HCT116 (cell line): Measurements from ENCODE around the gene MN1.

Experiments used
- ATF3 ChIP-seq: IDR thresholded peaks from 2 replicates; pipeline ENCODE4 v1.6.1; 2012
- CBX3 ChIP-seq: IDR thresholded peaks from 2 replicates; pipeline ENCODE4 v1.6.1; 2012; ENCODE audit warnings: low read depth
- CTCF ChIP-seq, 3 experiments: fragments of 200-600 bp in 1 of 3; sonication (generic) in 1 of 3; IDR thresholded peaks in 2 of 3; conservative IDR thresholded peaks in 1 of 3; 2 replicates each; pipeline ENCODE4 v1.5.1; 2012 to 2017; ENCODE audit warnings: low read depth in 2 of 3, low read length in 2 of 3, antibody characterized with exemption in 1 of 3, borderline replicate concordance in 1 of 3, control low read depth in 1 of 3, mild to moderate bottlenecking in 1 of 3, mixed read lengths in 1 of 3, mixed run types in 1 of 3, moderate library complexity in 1 of 3; ENCODE audit not compliant: insufficient read depth in 1 of 3
- EZH2phosphoT487 ChIP-seq: fragments of 200-600 bp; IDR thresholded peaks from 2 replicates; pipeline ENCODE4 v1.6.1; 2018; ENCODE audit warnings: antibody characterized with exemption, borderline replicate concordance
- MAX ChIP-seq: IDR thresholded peaks from 2 replicates; pipeline ENCODE4 v1.6.1; 2012
- POLR2A ChIP-seq: IDR thresholded peaks from 2 replicates; pipeline ENCODE4 v1.7.0; 2011; ENCODE audit warnings: borderline replicate concordance; ENCODE audit not compliant: insufficient read depth, insufficient read length; ENCODE audit errors: extremely low read depth
- POLR2AphosphoS5 ChIP-seq: IDR thresholded peaks from 2 replicates; pipeline ENCODE4 v1.6.1; 2011; ENCODE audit warnings: mild to moderate bottlenecking, low read depth, low read length, moderate library complexity
- SP1 ChIP-seq: IDR thresholded peaks from 2 replicates; pipeline ENCODE4 v1.6.1; 2012; ENCODE audit warnings: low read depth
- TCF7L2 ChIP-seq: IDR thresholded peaks from 2 replicates; pipeline ENCODE4 v1.7.0; 2011; ENCODE audit warnings: borderline replicate concordance, inconsistent platforms; ENCODE audit not compliant: insufficient read depth, insufficient read length; ENCODE audit errors: extremely low read depth
- YY1 ChIP-seq: IDR thresholded peaks from 2 replicates; pipeline ENCODE4 v1.6.1; 2011; ENCODE audit warnings: low read length, low read depth, moderate library complexity, mild to moderate bottlenecking; ENCODE audit not compliant: insufficient replicate concordance; ENCODE audit errors: extremely low read depth
- ZBTB33 ChIP-seq: IDR thresholded peaks from 2 replicates; pipeline ENCODE4 v1.6.1; 2011; ENCODE audit warnings: mild to moderate bottlenecking, low read length, moderate library complexity; ENCODE audit not compliant: insufficient replicate concordance; ENCODE audit errors: extremely low read depth
- ZNF274 ChIP-seq: fragments of 200-500 bp; sonication (Bioruptor generic); IDR thresholded peaks from 2 replicates; pipeline ENCODE4 v1.6.1; 2014; ENCODE audit warnings: mild to moderate bottlenecking, low read depth, low read length, inconsistent platforms

- no peak for TF ChIP-seq CBX3
- no peak for TF ChIP-seq POLR2A
- TF ChIP-seq TCF7L2, result no peak
- TF ChIP-seq MAX, result no peak
- TF ChIP-seq ZBTB33, result no peak
- no peak for TF ChIP-seq CTCF (IDR thresholded peaks at IDR 0.05 in 2 of 3, conservative IDR thresholded peaks at IDR 0.05 in 1 of 3; ENCODE audit: borderline replicate concordance in 1 of 3, insufficient read depth in 1 of 3, low read depth in 2 of 3, low read length in 2 of 3)
- no peak for TF ChIP-seq ATF3
- TF ChIP-seq SP1, result no peak
- TF ChIP-seq ZNF274, result no peak
- TF ChIP-seq EZH2phosphoT487, result no peak
- TF ChIP-seq YY1, result no peak
- no peak for TF ChIP-seq POLR2AphosphoS5
These were observed 43.5 kb downstream of the MN1 start for GRCh38 chr22:27757928-27758525.
